GM08714 (cell line): ENCODE measurements around the gene LSM3.

ENCODE experiments used
- H3K4me3 ChIP-seq: fragments of 200-500 bp; sonication (Bioruptor generic); 2 replicates; pipeline ENCODE4 v1.5.1; 2014; ENCODE audit warnings: mild to moderate bottlenecking, low read length, inconsistent platforms
- ZNF274 ChIP-seq: IDR thresholded peaks from 2 replicates; pipeline ENCODE4 v1.6.1; 2012; ENCODE audit warnings: mild to moderate bottlenecking, low read depth, low read length

The LSM3 gene

GRCh38 chr3:14236902-14237301 lies 58.3 kb downstream of the LSM3 start:
- no peak overlapping the region for H3K4me3 ChIP-seq
- no peak for TF ChIP-seq ZNF274

DNA sequence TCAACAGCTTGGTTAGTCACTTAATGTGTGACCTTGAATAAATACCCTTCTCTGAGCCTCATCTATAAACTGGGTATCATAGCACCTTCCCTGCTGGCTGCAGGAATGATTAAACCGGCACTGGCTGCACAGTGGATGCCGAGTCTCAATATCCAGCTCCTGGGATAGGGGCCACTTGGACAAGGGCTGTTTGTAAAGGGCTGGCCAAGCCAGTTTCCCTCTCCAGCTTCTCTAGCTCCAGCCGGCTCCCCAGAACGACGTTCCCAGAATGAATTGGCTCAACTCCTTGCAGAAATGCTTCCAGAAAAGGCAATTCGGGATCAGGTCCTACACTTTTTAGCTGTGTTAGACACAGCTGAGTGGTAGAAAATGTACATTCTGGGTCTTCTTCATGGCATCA lies 58.8 kb downstream of the LSM3 start:
- no peak for TF ChIP-seq ZNF274
- H3K4me3 ChIP-seq: no peak overlapping the region

- TF ChIP-seq ZNF274: no peak
These were observed 59.7 kb downstream of the LSM3 start for GRCh38 chr3:14238356-14238755.

GRCh38 chr3:14238930-14239329 lies 60.3 kb downstream of the LSM3 start:
- TF ChIP-seq ZNF274: no peak
- no peak overlapping the region for H3K4me3 ChIP-seq

More at GRCh38 chr3:14238356-14238755, 59.7 kb downstream of the LSM3 start:
- H3K4me3 ChIP-seq: no peak overlapping the region

- H3K4me3 ChIP-seq: no peak overlapping the region
- TF ChIP-seq ZNF274: no peak
These were observed 61.3 kb downstream of the LSM3 start for GRCh38 chr3:14239940-14240339.

- TF ChIP-seq ZNF274: no peak
- H3K4me3 ChIP-seq: no peak overlapping the region
These were observed 61.7 kb downstream of the LSM3 start for GRCh38 chr3:14240366-14240765.

- no peak overlapping the region for H3K4me3 ChIP-seq
- TF ChIP-seq ZNF274: no peak
These were observed 63.1 kb downstream of the LSM3 start for GRCh38 chr3:14241716-14242115.

DNA sequence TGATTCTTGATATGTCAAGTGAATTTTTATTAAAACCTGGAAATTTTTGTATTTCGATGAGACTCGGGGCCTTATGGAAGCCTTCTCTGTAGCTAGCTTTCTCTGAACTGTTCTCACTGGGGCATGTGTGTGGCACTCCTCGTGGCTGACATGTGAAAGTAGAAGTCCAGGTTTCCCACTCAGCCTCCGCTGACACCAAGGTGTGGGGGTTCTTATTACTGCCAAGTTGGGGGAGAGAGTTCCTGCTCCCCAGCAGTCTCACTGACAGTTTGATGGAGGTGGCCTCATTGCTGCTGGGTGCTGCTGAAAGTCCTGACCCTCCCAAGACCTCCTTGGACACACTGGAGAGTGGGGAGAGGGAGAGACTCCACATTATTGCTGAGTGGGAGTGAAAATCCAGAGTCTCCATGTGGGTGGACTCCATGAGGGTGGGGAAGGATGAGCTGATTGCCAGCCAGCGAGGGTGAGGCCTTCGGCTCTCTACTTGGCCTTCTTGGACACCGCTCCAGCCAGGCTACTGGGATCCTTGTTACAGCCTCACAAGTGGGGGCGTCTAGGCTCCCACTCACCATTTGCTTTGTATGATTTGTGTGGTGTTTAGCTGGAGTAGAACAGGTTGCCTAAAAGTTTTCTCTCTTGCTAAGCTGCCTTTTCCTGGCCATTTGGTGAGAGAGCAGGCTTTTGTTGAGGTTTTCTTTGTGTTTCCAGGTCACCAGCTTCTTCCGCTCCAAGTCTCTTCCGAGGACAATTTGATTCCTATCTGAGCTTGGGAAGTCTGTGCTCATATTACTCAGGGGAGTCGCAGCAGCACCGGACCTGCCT lies 64.1 kb downstream of the LSM3 start:
- TF ChIP-seq ZNF274: no peak
- H3K4me3 ChIP-seq: no peak overlapping the region

GRCh38 chr3:14243782-14244181 lies 65.2 kb downstream of the LSM3 start:
- no peak for TF ChIP-seq ZNF274
- no peak overlapping the region for H3K4me3 ChIP-seq

DNA sequence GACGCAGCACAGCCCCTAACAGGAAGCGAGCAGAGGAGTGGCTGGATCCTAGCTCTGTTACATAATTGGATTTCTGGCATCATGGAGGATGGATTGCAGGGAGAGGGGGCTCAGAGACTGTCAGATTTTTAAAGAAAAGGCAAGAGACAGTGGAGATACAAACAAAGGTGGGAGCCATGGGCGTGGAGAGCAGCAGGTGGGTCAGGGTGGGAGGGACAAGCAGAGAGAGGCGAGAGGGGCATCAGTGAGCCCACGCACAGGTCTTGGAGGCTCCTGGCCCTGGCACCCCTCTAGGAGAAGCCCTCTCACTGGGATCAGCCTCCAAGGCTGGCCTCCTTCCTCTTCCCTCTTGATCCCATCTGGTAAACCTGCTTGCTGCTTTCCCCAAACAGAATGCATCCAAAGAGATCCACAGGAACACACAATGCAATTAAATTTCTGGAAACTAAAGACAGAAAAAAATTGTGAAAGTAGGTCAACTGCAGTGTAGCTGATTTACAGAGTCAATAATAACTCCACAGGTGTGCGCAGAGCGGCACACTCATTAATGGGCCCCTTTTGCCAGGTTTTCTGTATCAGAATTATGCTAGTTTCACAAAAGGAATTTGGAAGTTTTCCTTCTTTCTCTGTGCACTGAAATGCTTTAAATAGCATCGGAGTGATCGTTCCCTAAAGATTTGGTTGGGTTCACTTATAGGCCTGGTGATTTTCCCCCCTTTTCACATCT lies 66.1 kb downstream of the LSM3 start:
- H3K4me3 ChIP-seq: no peak overlapping the region
- TF ChIP-seq ZNF274: no peak

DNA sequence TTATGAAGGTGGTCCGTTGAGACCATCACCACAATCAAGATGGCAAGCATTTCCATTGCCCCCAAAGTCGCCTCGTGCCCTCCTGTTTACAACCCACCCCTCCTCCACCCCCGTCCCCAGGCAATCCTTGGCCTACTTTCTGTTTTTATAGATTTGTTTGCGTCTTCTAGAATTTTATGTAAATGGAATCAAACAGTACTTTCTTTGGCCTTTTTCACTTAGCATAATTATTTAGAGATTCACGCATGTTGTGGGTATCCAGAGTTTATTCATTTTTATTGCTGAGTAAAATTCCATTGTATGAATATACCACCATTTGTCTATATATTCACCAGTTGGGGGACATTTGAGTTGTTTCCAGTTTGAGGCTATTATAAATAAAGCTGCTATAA lies 66.6 kb downstream of the LSM3 start:
- no peak for TF ChIP-seq ZNF274
- H3K4me3 ChIP-seq: no peak overlapping the region

GRCh38 chr3:14245822-14246221 lies 67.2 kb downstream of the LSM3 start:
- TF ChIP-seq ZNF274: no peak
- no peak overlapping the region for H3K4me3 ChIP-seq

DNA sequence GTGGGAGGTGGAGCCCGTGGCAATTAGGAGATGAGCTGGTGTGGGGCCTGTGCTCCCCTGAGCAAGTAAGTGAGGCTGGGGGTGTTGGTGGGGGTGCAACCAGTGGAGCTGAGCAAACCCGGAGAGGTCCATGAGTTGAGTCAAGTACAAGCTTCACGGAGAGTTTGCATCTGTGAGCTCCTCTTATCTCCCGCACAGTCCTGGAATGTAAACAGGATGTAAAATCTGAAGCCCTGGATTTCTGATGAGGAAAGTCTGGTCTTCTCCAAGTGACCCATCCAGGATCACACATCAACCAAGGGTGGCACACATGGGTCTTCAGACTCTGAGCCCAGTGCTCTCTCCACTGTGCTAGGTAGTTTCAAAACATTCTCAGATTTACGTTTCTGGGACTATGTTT lies 67.8 kb downstream of the LSM3 start:
- no peak for TF ChIP-seq ZNF274
- no peak overlapping the region for H3K4me3 ChIP-seq

DNA sequence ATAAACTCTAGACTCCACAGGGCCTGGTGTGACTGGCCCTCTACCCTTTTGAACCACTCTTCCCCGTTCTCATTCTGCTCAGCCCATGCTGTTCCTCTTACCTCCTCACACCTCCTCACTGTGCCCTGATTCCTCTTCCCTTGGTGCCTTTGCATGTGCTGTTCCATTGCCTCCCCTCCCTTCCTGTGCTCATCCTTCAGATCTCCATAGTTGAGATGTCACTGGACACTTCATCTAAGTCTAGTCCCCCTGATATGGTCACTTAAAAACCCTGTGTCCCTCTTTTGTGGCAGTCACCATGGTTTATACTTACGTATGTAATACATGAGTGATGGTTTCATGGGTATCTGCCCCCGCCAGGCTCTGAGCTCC lies 69.8 kb downstream of the LSM3 start:
- TF ChIP-seq ZNF274: no peak
- H3K4me3 ChIP-seq: no peak overlapping the region

DNA sequence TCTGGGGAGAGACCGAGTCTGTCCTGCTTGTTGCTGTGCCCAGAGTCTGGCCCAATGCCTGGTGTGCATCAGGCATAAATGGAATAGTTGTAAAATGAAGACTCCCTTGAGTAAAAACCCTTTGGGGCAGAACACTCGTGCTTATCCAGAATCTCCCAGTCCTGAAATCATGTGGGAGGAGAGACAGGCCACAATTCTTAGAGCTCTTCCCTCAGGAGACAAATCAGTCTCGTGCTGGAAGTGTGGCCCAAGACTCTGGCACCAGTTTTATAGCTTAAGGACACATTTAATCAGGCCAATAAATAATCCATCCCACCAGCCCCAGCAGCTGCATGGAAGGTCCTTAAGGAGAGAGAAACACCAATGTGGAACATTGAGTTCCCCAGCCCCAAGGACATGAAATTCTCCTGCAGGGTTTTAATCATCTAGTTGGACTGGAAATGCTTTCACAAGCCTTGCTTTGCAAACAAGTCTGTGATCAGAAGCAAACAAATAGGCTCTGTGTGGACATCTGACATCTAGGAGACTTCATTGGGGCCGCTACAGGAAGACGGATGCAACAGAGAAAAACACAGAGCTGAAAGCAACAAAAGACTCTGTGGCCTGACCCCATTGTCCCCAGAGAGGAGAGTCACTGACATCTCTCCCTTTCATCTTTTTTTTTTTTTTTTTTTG lies 70.4 kb downstream of the LSM3 start:
- H3K4me3 ChIP-seq: no peak overlapping the region
- TF ChIP-seq ZNF274: no peak
